OCI-LY1 (cell line): Measurements from ENCODE around the gene ITGA2.

Experiments
- H2AFZ ChIP-seq: fragments of 200-600 bp; sonication (generic), shearing (Covaris generic); 2 replicates; pipeline ENCODE4 v1.6.0; 2014; ENCODE audit warnings: antibody characterized with exemption, mild to moderate bottlenecking, low read length
- H3F3A ChIP-seq: fragments of 200-600 bp; sonication (generic), shearing (Covaris generic); 2 replicates; pipeline ENCODE4 v1.6.0; 2014; ENCODE audit warnings: mild to moderate bottlenecking, antibody characterized with exemption, low read length, moderate library complexity; ENCODE audit not compliant: insufficient read depth
- H3K27ac ChIP-seq: fragments of 200-600 bp; sonication (generic); 2 replicates; pipeline ENCODE4 v1.5.1; 2014; ENCODE audit warnings: low read length, mixed run types, mild to moderate bottlenecking, low read depth; ENCODE audit not compliant: poor library complexity, severe bottlenecking
- H3K27me3 ChIP-seq: fragments of 200-600 bp; sonication (generic); 2 replicates; pipeline ENCODE4 v1.6.0; 2014; ENCODE audit warnings: antibody characterized with exemption, mild to moderate bottlenecking, low read length, moderate library complexity; ENCODE audit not compliant: insufficient read depth
- H3K36me3 ChIP-seq: fragments of 200-600 bp; sonication (generic); 2 replicates; pipeline ENCODE4 v1.6.1; 2014; ENCODE audit warnings: mild to moderate bottlenecking, antibody characterized with exemption, low read length, moderate library complexity, mixed read lengths; ENCODE audit not compliant: insufficient read depth
- H3K4me1 ChIP-seq: fragments of 200-600 bp; sonication (generic); 2 replicates; pipeline ENCODE4 v1.5.1; 2014; ENCODE audit warnings: mild to moderate bottlenecking, low read length, moderate library complexity; ENCODE audit not compliant: insufficient read depth, severe bottlenecking
- H3K4me2 ChIP-seq: fragments of 200-600 bp; sonication (generic), shearing (Covaris generic); 2 replicates; pipeline ENCODE4 v1.6.1; 2014; ENCODE audit warnings: low read length
- H3K4me3 ChIP-seq: fragments of 200-600 bp; sonication (generic); 2 replicates; pipeline ENCODE4 v1.5.1; 2014; ENCODE audit warnings: low read length, low read depth, mild to moderate bottlenecking, mixed read lengths; ENCODE audit not compliant: poor library complexity, severe bottlenecking
- H3K79me2 ChIP-seq: fragments of 200-600 bp; shearing (Covaris generic); 2 replicates; pipeline ENCODE4 v1.6.1; 2016; ENCODE audit warnings: mixed run types, low read length, mixed read lengths; ENCODE audit not compliant: insufficient read depth
- H3K9ac ChIP-seq: fragments of 200-600 bp; sonication (generic), shearing (Covaris generic); 2 replicates; pipeline ENCODE4 v1.6.1; 2014; ENCODE audit warnings: mild to moderate bottlenecking, low read length, mixed read lengths
- H3K9me2 ChIP-seq: fragments of 200-600 bp; sonication (generic), shearing (Covaris generic); 2 replicates; pipeline ENCODE4 v1.6.1; 2014; ENCODE audit warnings: low read depth, mild to moderate bottlenecking, low read length, mixed read lengths
- H3K9me3 ChIP-seq: fragments of 200-600 bp; shearing (Covaris generic); 2 replicates; pipeline ENCODE4 v1.6.1; 2014; ENCODE audit warnings: low read length, mixed read lengths
- H4K20me1 ChIP-seq: fragments of 200-600 bp; sonication (generic), shearing (Covaris generic); 2 replicates; pipeline ENCODE4 v1.6.0; 2016; ENCODE audit warnings: mild to moderate bottlenecking, low read length; ENCODE audit not compliant: insufficient read depth
- EZH2 ChIP-seq: fragments of 200-600 bp; sonication (generic), shearing (Covaris generic); IDR thresholded peaks from 2 replicates; pipeline ENCODE4 v1.8.0; 2017; ENCODE audit warnings: borderline replicate concordance, mixed run types, mild to moderate bottlenecking, antibody characterized with exemption, low read length, moderate library complexity, mixed read lengths
- TF ChIP-seq, protein P1 (sequence below): fragments of 200-600 bp; sonication (generic), shearing (Covaris generic); IDR thresholded peaks from 2 replicates; pipeline ENCODE4 v1.5.1; 2017; ENCODE audit warnings: mild to moderate bottlenecking, antibody characterized with exemption, low read length, moderate library complexity, mixed read lengths

Gene ITGA2

DNA sequence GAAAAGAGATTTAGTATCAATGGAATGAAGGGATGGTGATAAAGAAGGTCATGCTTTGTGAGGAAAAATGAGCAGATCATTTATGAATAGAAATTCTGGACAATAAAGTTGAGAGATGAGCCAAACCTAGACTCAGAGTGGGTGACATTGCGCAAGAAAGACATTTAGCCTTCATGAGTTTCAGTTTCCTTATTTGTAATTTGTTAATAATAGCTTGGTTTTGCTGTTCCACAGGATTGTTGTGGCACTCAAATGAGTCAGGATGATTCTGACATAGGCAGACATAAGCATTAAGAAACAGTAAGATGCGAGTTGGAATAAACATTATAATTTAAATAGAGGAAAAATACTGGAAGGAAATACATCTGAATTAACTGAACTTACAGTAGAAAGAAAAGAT, 34.8 kb downstream of the ITGA2 start:
- Histone ChIP-seq H3K9ac (no peak overlapping the region), H4K20me1 (no peaks in the 10 kb centered on the region), H3K4me1 (no peaks in the 10 kb centered on the region), H3K79me2 (no peaks in the 10 kb centered on the region), H3K27me3 (no peaks in the 10 kb centered on the region), H3K4me2 (no peak overlapping the region), H2AFZ (no peak overlapping the region), H3K9me3 (no peaks in the 10 kb centered on the region), H3F3A (no peaks in the 10 kb centered on the region), H3K36me3 (no peaks in the 10 kb centered on the region), H3K27ac (no peak overlapping the region), H3K4me3 (no peak overlapping the region), H3K9me2 (no peaks in the 10 kb centered on the region)
- TF ChIP-seq, protein P1, sequence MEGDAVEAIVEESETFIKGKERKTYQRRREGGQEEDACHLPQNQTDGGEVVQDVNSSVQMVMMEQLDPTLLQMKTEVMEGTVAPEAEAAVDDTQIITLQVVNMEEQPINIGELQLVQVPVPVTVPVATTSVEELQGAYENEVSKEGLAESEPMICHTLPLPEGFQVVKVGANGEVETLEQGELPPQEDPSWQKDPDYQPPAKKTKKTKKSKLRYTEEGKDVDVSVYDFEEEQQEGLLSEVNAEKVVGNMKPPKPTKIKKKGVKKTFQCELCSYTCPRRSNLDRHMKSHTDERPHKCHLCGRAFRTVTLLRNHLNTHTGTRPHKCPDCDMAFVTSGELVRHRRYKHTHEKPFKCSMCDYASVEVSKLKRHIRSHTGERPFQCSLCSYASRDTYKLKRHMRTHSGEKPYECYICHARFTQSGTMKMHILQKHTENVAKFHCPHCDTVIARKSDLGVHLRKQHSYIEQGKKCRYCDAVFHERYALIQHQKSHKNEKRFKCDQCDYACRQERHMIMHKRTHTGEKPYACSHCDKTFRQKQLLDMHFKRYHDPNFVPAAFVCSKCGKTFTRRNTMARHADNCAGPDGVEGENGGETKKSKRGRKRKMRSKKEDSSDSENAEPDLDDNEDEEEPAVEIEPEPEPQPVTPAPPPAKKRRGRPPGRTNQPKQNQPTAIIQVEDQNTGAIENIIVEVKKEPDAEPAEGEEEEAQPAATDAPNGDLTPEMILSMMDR: no peak
- TF ChIP-seq EZH2: no peak

DNA sequence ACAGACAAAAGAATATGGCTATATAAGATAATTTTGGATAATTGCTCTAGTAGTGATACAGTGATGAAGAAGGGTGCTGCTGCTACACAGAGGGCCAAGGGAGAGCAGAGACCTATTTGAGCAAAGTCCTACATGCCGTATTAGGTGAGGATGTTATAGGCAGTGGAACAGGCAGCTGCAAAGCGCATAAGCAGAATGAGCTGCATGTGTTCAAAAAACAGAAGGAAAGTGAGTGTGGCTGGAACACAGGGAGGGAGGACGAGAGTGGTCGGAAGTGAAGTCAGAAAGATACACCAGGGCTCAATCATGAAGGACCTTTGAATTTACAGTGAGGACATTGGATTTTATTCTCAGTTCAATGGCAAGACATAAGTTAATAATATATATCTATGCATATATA, 35.4 kb downstream of the ITGA2 start:
- H3K9me2 ChIP-seq: no peaks in the 10 kb centered on the region
- H3K4me1 ChIP-seq: no peaks in the 10 kb centered on the region
- no peaks in the 10 kb centered on the region for H4K20me1 ChIP-seq
- TF ChIP-seq, protein P1: no peak
- TF ChIP-seq EZH2: no peak
- no peak overlapping the region for H3K27ac ChIP-seq
- H3K9me3 ChIP-seq: no peaks in the 10 kb centered on the region
- no peak overlapping the region for H3K4me3 ChIP-seq
- no peak overlapping the region for H2AFZ ChIP-seq
- no peaks in the 10 kb centered on the region for H3K27me3 ChIP-seq
- H3K9ac ChIP-seq: no peak overlapping the region
- H3K79me2 ChIP-seq: no peaks in the 10 kb centered on the region
- no peaks in the 10 kb centered on the region for H3K36me3 ChIP-seq
- H3F3A ChIP-seq: no peaks in the 10 kb centered on the region
- no peak overlapping the region for H3K4me2 ChIP-seq

DNA sequence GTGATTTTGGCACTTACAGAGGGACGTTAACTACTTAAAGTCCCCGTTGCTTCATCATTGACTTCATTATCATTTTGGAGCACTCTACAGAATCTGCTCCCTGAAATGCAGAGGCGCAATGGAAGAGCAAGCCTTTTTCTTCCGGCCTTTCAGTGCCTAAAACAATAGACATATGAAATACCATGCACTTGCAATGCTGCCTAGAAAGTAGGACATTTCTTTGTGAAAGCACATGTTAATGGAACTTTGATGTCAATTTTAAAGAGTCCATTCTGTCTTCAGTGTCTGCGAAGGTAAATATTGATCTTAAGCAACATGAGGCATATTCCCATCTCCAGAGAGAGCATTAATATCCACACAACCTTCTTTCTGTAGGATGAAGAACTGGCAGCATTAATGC, 36.3 kb downstream of the ITGA2 start:
- H3K27me3 ChIP-seq: no peaks in the 10 kb centered on the region
- no peak overlapping the region for H3K4me3 ChIP-seq
- no peak overlapping the region for H3K9ac ChIP-seq
- no peak overlapping the region for H2AFZ ChIP-seq
- no peaks in the 10 kb centered on the region for H3K4me1 ChIP-seq
- no peaks in the 10 kb centered on the region for H3F3A ChIP-seq
- H4K20me1 ChIP-seq: no peaks in the 10 kb centered on the region
- H3K9me2 ChIP-seq: no peaks in the 10 kb centered on the region
- no peak overlapping the region for H3K4me2 ChIP-seq
- H3K36me3 ChIP-seq: no peaks in the 10 kb centered on the region
- H3K27ac ChIP-seq: no peak overlapping the region
- no peaks in the 10 kb centered on the region for H3K79me2 ChIP-seq
- no peaks in the 10 kb centered on the region for H3K9me3 ChIP-seq
- no peak for TF ChIP-seq EZH2
- TF ChIP-seq, protein P1: no peak
